SU-DHL-6 (cell line): ENCODE data around the gene DOCK1.

ENCODE experiments used
- EZH2phosphoT487 ChIP-seq: fragments of 200-600 bp; sonication (generic), shearing (Covaris generic); conservative IDR thresholded peaks from 2 replicates; pipeline ENCODE4 v1.6.1; 2018; ENCODE audit warnings: mild to moderate bottlenecking, antibody characterized with exemption, low read length, moderate library complexity, mixed read lengths
- TF ChIP-seq, protein P1 (sequence below): fragments of 200-600 bp; sonication (generic); IDR thresholded peaks from one replicate; pipeline ENCODE4 v1.5.1; 2017; ENCODE audit warnings: antibody characterized with exemption, mild to moderate bottlenecking, low read length, moderate library complexity; ENCODE audit not compliant: insufficient read depth, poor library complexity, severe bottlenecking

DNA sequence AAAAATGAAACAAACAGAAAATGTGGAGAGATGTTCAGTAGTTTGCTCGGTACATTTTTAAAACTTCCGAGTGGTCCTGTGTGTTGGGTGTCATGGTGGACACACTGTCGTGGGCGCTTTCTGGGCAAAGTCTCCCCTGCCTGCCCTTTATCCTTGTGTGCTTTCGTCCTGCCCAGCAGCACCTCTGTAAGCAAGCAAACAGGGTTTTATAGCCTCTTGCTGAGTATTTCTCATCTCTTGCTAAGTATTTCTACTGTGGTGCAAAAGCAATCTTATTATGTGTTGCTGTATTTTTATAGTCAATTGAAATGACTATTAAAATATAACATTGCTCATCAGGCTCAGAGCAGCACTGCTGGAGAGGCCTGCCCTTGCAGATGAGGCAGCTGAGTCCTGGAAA lies 48.7 kb downstream of the DOCK1 start:
- TF ChIP-seq, protein P1, sequence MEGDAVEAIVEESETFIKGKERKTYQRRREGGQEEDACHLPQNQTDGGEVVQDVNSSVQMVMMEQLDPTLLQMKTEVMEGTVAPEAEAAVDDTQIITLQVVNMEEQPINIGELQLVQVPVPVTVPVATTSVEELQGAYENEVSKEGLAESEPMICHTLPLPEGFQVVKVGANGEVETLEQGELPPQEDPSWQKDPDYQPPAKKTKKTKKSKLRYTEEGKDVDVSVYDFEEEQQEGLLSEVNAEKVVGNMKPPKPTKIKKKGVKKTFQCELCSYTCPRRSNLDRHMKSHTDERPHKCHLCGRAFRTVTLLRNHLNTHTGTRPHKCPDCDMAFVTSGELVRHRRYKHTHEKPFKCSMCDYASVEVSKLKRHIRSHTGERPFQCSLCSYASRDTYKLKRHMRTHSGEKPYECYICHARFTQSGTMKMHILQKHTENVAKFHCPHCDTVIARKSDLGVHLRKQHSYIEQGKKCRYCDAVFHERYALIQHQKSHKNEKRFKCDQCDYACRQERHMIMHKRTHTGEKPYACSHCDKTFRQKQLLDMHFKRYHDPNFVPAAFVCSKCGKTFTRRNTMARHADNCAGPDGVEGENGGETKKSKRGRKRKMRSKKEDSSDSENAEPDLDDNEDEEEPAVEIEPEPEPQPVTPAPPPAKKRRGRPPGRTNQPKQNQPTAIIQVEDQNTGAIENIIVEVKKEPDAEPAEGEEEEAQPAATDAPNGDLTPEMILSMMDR: no peak
- TF ChIP-seq EZH2phosphoT487: no peak
